SK-N-SH treated with all-trans-retinoic acid at 6 μM for 48 hours (cell line): Measurements from ENCODE around the gene MLLT1.

Experiments used
- ARNTL ChIP-seq: fragments of 450-650 bp; formaldehyde crosslinking; IDR thresholded peaks from 2 replicates; pipeline ENCODE4 v1.5.0; 2020; ENCODE audit warnings: low read depth, mild to moderate bottlenecking, moderate library complexity, borderline replicate concordance
- CREB5 ChIP-seq: fragments of 250-450 bp; sonication (Bioruptor Pico); IDR thresholded peaks from 2 replicates; pipeline ENCODE4 v1.5.1; 2020; ENCODE audit warnings: low read depth, mild to moderate bottlenecking, moderate library complexity
- CSRNP3 ChIP-seq: fragments of 250-450 bp; sonication (Bioruptor Pico); IDR thresholded peaks from 2 replicates; pipeline ENCODE4 v1.5.1; 2021; ENCODE audit warnings: mild to moderate bottlenecking, moderate library complexity
- ISL1 ChIP-seq: fragments of 250-450 bp; sonication (Bioruptor Pico); IDR thresholded peaks from 2 replicates; pipeline ENCODE4 v2.1.2; 2022; ENCODE audit warnings: mild to moderate bottlenecking, moderate library complexity
- PPARA ChIP-seq: fragments of 250-450 bp; sonication (Bioruptor Pico); IDR thresholded peaks from 2 replicates; pipeline ENCODE4 v1.5.0; 2020; ENCODE audit warnings: mild to moderate bottlenecking, borderline replicate concordance
- ZC3H10 ChIP-seq: fragments of 250-450 bp; sonication (Bioruptor Pico); IDR thresholded peaks from 2 replicates; pipeline ENCODE4 v1.5.1; 2021; ENCODE audit warnings: mild to moderate bottlenecking, moderate library complexity
- ZFP3 ChIP-seq: fragments of 250-450 bp; sonication (Bioruptor Pico); IDR thresholded peaks from 2 replicates; pipeline ENCODE4 v1.5.0; 2020; ENCODE audit warnings: mild to moderate bottlenecking, moderate library complexity
- ZNF565 ChIP-seq: fragments of 450-650 bp; formaldehyde crosslinking; conservative IDR thresholded peaks from 2 replicates; pipeline ENCODE4 v1.5.0; 2020; ENCODE audit warnings: low read depth, mild to moderate bottlenecking, moderate library complexity
- ZNF8 ChIP-seq: fragments of 450-650 bp; formaldehyde crosslinking; IDR thresholded peaks from 2 replicates; pipeline ENCODE4 v1.5.0; 2020; ENCODE audit warnings: mild to moderate bottlenecking, moderate library complexity

- no peak for TF ChIP-seq ZNF565 (CRISPR knock-in tag)
- TF ChIP-seq ARNTL (CRISPR knock-in tag), result no peak
- TF ChIP-seq PPARA (CRISPR knock-in tag), result no peak
- TF ChIP-seq ZFP3 (CRISPR knock-in tag), result no peak
- TF ChIP-seq ZNF8, result no peak
- no peak for TF ChIP-seq ZC3H10 (CRISPR knock-in tag)
- no peak for TF ChIP-seq CREB5 (CRISPR knock-in tag)
- no peak for TF ChIP-seq ISL1 (CRISPR knock-in tag)
- TF ChIP-seq CSRNP3 (CRISPR knock-in tag), result no peak
Observed at GRCh38 chr19:6292006-6292405, 12.2 kb upstream of the MLLT1 start.
